ENCODE data around the gene CWF19L1.

DNA sequence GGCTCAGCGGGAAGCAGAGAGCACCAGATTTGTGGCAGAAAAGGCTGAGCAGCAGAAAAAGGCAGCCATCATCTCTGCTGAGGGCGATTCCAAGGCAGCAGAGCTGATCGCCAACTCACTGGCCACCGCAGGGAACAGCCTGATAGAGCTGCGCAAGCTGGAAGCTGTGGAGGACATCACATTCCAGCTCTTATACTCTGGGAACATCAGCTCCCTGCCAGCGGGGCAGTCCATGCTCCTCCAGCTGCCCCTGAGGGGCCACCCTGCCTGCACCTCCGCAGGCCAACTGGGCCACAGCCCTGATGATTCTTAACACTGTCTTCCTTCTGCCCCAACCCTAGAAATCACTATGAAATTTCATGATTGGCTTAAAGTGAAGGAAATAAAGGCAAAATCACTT is 18.6 kb downstream of the CWF19L1 start:
- no peak for TF ChIP-seq CTCF (IDR thresholded peaks at IDR 0.05 in 4 of 5, conservative IDR thresholded peaks at IDR 0.05 in 1 of 5)
- TF ChIP-seq POLR2A (IDR thresholded peaks at IDR 0.05): no peak

Measured in gastrocnemius medialis (tissue), 4 donors.